Measurements from ENCODE around the gene FAM163B.

FAM163B gene

GRCh38 chr9:133580419-133580738 lies 28.8 kb downstream of the FAM163B start:
- FAIRE-seq: no peak

- no peak for FAIRE-seq
Observed at GRCh38 chr9:133579601-133580418, 29.4 kb downstream of the FAM163B start.

- no peak for FAIRE-seq
Observed at GRCh38 chr9:133578524-133579441, 30.4 kb downstream of the FAM163B start.

GRCh38 chr9:133577737-133578112 lies 31.5 kb downstream of the FAM163B start:
- no peak for FAIRE-seq

- FAIRE-seq: no peak
Observed at GRCh38 chr9:133576875-133577736, 32.1 kb downstream of the FAM163B start.

- FAIRE-seq: no peak
Observed at GRCh38 chr9:133576031-133576874, 32.9 kb downstream of the FAM163B start.

GRCh38 chr9:133575186-133576030 lies 33.8 kb downstream of the FAM163B start:
- FAIRE-seq: no peak

GRCh38 chr9:133574771-133575170 lies 34.4 kb downstream of the FAM163B start:
- FAIRE-seq: no peak

GRCh38 chr9:133573791-133574515 lies 35.2 kb downstream of the FAM163B start:
- no peak for FAIRE-seq

- no peak for FAIRE-seq
Observed at GRCh38 chr9:133572821-133573361, 36.3 kb downstream of the FAM163B start.

GRCh38 chr9:133571896-133572595 lies 37.1 kb downstream of the FAM163B start:
- FAIRE-seq: no peak

GRCh38 chr9:133571391-133571890 lies 37.7 kb downstream of the FAM163B start:
- no peak for FAIRE-seq

- no peak for FAIRE-seq
Observed at GRCh38 chr9:133570691-133571080, 38.5 kb downstream of the FAM163B start.

GRCh38 chr9:133569891-133570690 lies 39.1 kb downstream of the FAM163B start:
- FAIRE-seq: no peak

- FAIRE-seq: no peak
Observed at GRCh38 chr9:133569121-133569785, 39.9 kb downstream of the FAM163B start.

- no peak for FAIRE-seq
Observed at GRCh38 chr9:133568186-133568585, 41.0 kb downstream of the FAM163B start.

GRCh38 chr9:133566817-133567216 lies 42.4 kb downstream of the FAM163B start:
- no peak for FAIRE-seq

- no peak for FAIRE-seq
Observed at GRCh38 chr9:133566382-133566781, 42.8 kb downstream of the FAM163B start.
